ENCODE data around the gene LCN15.
"Not testable (repeated sequence)": the region's sequence is repeated elsewhere in the genome, so short reads cannot be mapped to it uniquely, and the experiment has no call there.

Gene LCN15, protein sequence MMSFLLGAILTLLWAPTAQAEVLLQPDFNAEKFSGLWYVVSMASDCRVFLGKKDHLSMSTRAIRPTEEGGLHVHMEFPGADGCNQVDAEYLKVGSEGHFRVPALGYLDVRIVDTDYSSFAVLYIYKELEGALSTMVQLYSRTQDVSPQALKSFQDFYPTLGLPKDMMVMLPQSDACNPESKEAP

DNA sequence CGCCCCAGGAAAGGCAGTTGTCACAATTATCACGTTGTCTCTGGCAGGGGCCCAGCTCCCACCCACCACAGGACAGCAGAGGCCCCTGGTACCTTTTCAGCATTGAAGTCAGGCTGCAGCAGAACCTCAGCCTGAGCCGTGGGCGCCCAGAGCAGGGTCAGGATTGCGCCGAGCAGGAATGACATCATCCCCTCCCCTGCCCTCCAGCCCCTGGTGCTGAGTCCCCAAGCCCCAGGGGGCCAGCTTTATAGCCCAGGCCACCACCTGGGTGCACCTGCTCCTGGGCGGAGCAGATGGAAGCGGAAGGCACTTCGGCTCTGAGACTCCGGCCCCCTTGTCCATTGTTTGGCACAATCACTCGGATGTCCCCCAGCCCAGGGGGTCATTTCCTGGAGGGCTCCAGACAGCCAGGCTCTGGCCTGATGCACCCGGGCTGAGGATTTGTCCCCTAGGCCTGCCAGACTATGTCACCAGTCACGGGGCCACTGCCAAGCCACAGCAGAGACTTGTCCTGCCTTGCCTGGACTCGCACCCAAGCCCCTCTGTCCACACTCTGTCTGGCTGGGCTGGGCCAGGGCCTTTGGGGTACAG, at the start of gene LCN15:
Gene LCN15 (minus strand): TSS at position 218 of the 591 bp plus-strand sequence. CDS start 30 bp downstream, at position 188.
- H3K36me3 Mint-ChIP-seq (ENCODE audit: low read depth): no peaks in the 10 kb centered on the region
- H3K4me1 Mint-ChIP-seq (ENCODE audit: low read depth): no peaks in the 10 kb centered on the region
- intact Hi-C loops (cut with micrococcal nuclease): no loop called here
- peaks cover 43% of the 10 kb centered on the region for H3K27me3 Mint-ChIP-seq
- no peak within 1 kb of the TSS for H3K4me3 Mint-ChIP-seq
- no peak within 1 kb of the TSS for H3K27ac Mint-ChIP-seq
- H3K9me3 Mint-ChIP-seq: no peaks in the 10 kb centered on the region

DNA sequence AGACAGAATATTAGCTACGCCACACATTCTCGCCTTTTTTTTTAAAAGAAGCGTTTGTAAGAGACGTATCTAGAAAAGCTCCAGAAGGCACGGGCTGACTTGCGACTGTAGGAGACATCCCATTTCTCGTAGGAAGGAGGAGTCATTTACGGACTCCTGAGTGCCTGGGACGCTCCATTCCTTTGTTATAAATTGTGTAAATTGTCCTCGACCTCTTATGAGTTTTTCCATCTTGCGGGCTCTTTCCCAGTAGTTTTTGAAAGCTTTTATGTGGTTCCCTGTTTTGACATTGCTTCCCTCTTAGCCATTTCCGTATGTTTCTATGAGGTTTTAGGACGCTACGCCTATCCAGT, 44.5 kb upstream of the LCN15 start:
- peaks cover 75% of the 10 kb centered on the region for H3K36me3 Mint-ChIP-seq (ENCODE audit: low read depth)
- peak overlapping the region; percentile 84 for H3K27ac Mint-ChIP-seq
- peak overlapping the region; percentile 80 for H3K4me3 Mint-ChIP-seq
- H3K9me3 Mint-ChIP-seq: no peaks in the 10 kb centered on the region
- H3K27me3 Mint-ChIP-seq: peaks cover 3% of the 10 kb centered on the region
- intact Hi-C loops (cut with micrococcal nuclease): loop anchor here (1.0 kb wide), 1 partner anchor 18 kb away; no protein-coding TSS in a partner anchor
- peaks cover 51% of the 10 kb centered on the region for H3K4me1 Mint-ChIP-seq (ENCODE audit: low read depth)

DNA sequence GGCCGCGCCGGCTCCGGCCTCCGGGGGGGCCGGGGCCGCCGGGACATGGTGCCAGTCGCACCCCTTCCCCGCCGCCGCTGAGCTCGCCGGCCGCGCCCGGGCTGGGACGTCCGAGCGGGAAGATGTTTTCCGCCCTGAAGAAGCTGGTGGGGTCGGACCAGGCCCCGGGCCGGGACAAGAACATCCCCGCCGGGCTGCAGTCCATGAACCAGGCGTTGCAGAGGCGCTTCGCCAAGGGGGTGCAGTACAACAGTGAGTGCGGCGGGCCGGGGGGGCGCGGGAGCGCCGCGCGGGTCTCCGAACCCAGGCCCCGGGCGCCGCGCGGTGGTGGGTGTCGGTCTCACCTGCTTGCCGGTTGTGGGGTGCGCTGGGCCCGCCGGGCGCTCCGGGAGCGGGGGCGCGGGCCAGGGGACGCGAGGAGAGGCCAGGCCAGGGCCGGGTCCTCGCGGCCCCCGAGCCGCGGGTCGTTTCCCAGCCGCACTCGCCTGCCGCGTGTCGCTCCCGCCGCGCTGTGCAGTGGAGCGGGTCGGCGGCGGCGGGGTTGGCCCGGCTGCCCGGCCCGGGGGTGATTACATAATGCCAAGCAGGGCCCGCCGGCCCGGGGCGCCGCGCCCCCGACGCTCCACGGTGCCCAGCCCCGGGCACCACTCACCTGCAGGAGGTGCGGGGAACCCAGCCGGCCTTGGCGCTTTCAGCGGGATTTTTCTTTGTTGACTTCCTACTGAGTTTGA, 43.9 kb upstream of the LCN15 start:
- peaks cover 46% of the 10 kb centered on the region for H3K4me1 Mint-ChIP-seq (ENCODE audit: low read depth)
- peak overlapping the region; percentile 80 for H3K4me3 Mint-ChIP-seq
- peak overlapping the region; percentile 84 for H3K27ac Mint-ChIP-seq
- H3K36me3 Mint-ChIP-seq (ENCODE audit: low read depth): peaks cover 75% of the 10 kb centered on the region
- H3K9me3 Mint-ChIP-seq: no peaks in the 10 kb centered on the region
- peaks cover 7% of the 10 kb centered on the region for H3K27me3 Mint-ChIP-seq
- intact Hi-C loops (cut with micrococcal nuclease): no loop called here

DNA sequence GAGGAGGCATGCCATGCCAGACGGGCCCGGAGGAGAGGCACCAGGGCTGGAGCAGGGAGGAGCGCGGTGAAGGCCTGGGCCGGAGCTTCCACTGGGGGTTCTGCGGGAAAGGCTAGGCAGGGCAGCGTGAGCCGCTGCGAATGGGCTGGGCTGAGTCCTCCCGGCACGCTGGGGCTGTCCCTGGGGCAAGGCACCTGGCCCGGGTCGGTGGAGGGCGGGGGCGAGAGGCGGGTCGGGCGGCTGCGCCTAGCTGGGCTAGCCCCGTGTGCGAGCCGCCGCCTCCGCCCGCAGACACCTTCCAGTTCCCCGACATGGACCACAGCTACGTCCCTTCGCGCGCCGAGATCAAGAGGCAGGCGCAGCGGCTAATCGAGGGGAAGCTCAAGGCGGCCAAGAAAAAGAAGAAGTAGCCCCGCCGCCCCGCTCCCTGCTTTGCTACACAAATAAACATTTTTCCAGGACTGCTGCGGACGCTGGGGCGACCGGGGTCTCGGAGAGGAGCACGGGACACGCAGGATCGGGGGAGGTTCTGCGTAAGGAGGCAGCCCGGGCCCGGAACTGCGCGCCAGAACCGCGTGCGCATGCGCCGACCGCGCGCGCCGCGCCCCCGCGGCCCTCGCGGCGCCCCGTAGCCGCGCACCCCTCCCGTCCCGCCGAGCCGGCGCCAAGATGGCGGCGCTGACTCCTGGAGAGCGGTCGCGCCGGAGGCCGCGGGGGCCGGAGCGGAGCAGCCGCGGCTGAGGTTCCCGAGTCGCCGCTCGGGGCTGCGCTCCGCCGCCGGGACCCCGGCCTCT, 43.2 kb upstream of the LCN15 start, which contains the start of gene RABL6:
Gene RABL6 (plus strand): TSS at position 668 of the 794 bp plus-strand sequence. CDS start 249 bp downstream, outside the sequence.
- H3K4me3 Mint-ChIP-seq: peak within 1 kb of the TSS; percentile 86
- H3K9me3 Mint-ChIP-seq: no peaks in the 10 kb centered on the region
- peaks cover 39% of the 10 kb centered on the region for H3K4me1 Mint-ChIP-seq (ENCODE audit: low read depth)
- H3K27ac Mint-ChIP-seq: peak within 1 kb of the TSS; percentile 84
- H3K27me3 Mint-ChIP-seq: peaks cover 10% of the 10 kb centered on the region
- peaks cover 68% of the 10 kb centered on the region for H3K36me3 Mint-ChIP-seq (ENCODE audit: low read depth)
- intact Hi-C loops (cut with micrococcal nuclease): loop anchor here (2.0 kb wide), 1 partner anchor 41 kb away; the partner anchor contains the start of gene PHPT1

DNA sequence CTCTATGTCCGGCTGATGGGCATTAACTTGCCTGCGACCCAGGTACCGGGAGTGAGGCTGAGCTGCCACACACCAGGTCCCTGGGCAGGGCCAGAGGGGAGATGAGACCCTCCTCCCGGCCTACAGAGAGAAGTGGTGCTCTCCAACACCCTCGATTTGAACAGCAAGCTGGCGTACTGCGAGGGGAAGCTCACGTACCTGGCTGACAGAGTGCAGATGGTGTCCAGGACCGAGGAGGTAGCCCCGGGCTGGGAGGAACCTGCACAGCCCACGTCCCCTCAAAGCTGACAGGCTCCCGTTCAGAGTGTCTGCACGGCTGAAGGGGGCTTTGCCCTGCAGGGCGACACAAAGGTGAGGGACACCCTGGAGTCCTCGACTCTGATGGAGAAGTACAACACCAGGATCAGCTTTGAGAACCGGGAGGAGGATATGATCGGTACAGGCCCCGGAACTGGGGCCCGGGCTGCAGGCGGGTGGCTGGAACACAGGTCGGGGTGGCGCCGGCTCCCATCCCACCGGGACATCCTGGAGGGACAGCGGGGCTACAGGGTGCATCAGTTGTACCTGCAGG, 42.4 kb upstream of the LCN15 start:
- H3K4me3 Mint-ChIP-seq: peak overlapping the region; percentile 86

DNA sequence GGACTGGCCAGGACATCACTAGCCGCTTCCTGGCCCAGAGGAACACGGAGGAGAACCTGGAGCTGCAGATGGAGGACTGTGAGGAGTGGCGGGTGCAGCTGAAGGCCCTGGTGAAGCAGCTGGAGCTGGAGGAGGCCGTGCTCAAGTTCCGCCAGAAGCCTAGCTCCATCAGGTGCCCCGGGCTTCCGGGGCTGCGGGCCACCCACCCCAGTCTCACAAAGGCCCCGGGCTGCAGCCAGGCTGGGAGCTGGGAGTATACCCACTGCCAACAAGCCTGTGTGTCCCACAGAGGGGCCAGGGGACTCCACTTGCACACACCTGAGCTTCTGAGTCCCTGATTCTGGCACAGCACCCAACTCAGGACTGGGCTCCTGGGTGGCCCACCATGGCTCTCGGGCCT, 41.7 kb upstream of the LCN15 start:
- Mint-ChIP-seq H3K27me3 (peaks cover 24% of the 10 kb centered on the region), H3K4me3 (peak overlapping the region; percentile 86), H3K36me3 (ENCODE audit: low read depth) (peaks cover 56% of the 10 kb centered on the region), H3K27ac (no peak overlapping the region), H3K4me1 (ENCODE audit: low read depth) (peaks cover 39% of the 10 kb centered on the region), H3K9me3 (no peaks in the 10 kb centered on the region)
- intact Hi-C loops (cut with micrococcal nuclease): loop anchor here (2.0 kb wide), 1 partner anchor 43 kb away; the partner anchor contains the start of gene PHPT1

More for the DNA sequence above, 42.4 kb upstream of the LCN15 start:
- peak overlapping the region; percentile 84 for H3K27ac Mint-ChIP-seq
- H3K27me3 Mint-ChIP-seq: peaks cover 18% of the 10 kb centered on the region
- peaks cover 62% of the 10 kb centered on the region for H3K36me3 Mint-ChIP-seq (ENCODE audit: low read depth)
- no peaks in the 10 kb centered on the region for H3K9me3 Mint-ChIP-seq
- peaks cover 39% of the 10 kb centered on the region for H3K4me1 Mint-ChIP-seq (ENCODE audit: low read depth)
- intact Hi-C loops (cut with micrococcal nuclease): loop anchor here (2.0 kb wide), 1 partner anchor 42 kb away; the partner anchor contains the start of gene PHPT1

DNA sequence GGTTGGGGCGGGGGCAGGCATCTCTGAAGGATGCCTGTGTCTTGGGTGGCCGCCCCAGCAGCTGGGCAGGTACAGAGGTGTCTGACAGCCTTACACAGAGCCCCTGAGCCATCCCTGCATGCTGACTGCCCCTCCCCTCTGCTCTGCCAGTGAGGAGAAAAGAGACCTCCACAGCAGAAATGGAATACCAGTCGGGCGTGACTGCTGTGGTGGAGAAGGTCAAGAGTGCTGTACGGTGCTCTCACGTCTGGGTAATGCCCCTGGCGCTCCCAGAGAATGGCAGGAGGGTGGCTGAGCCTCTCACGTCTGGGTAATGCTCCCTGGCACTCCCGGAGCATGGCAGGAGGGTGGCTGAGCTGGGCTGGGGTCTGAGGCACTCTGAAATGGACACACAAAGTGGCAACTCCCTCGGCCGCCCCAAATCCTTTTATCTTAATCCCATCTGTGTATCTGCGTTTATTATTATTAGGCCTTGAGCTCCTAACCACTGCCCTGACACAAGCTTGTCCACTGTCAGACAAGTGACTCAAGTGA, 41.0 kb upstream of the LCN15 start:
- peaks cover 32% of the 10 kb centered on the region for H3K27me3 Mint-ChIP-seq
- peaks cover 50% of the 10 kb centered on the region for H3K36me3 Mint-ChIP-seq (ENCODE audit: low read depth)
- intact Hi-C loops (cut with micrococcal nuclease): no loop called here
- no peak overlapping the region for H3K27ac Mint-ChIP-seq
- H3K4me3 Mint-ChIP-seq: no peak overlapping the region
- H3K9me3 Mint-ChIP-seq: no peaks in the 10 kb centered on the region
- H3K4me1 Mint-ChIP-seq (ENCODE audit: low read depth): peaks cover 41% of the 10 kb centered on the region

DNA sequence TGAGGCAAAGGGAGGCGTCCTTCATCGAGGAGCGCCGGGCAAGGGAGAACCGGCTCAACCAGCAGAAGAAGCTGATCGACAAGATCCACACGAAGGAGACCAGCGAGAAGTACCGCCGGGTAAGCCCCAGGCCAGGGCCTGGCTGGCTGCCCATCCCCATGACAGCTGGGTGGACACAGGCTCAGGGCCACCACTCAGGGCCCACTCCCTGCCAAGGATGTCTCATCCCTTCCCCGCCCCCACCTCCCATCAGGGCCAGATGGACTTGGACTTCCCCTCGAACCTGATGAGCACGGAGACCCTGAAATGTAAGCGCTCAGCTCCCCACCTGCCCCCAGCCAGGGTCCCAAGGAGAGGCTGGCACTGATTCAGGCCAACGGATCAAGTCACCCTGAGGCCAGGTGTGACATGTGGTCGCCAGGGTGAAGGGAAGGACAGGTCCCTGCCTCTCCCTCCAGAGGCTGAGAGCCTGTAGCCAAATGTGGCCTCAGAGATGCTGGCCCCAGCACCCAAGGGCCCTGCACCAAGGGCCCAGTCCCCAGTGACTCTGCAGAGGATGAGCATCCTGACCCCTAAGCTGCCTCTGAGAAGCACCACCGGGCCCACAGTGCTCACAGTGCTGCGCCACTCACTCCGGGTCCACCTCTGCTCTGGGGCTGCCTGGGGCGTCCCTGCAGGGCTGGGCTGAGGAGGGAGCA, 40.3 kb upstream of the LCN15 start:
- Mint-ChIP-seq H3K4me3 (no peak overlapping the region), H3K27me3 (peaks cover 37% of the 10 kb centered on the region), H3K27ac (no peak overlapping the region), H3K4me1 (ENCODE audit: low read depth) (peaks cover 41% of the 10 kb centered on the region), H3K36me3 (ENCODE audit: low read depth) (peaks cover 44% of the 10 kb centered on the region), H3K9me3 (no peaks in the 10 kb centered on the region)
- intact Hi-C loops (cut with micrococcal nuclease): no loop called here

DNA sequence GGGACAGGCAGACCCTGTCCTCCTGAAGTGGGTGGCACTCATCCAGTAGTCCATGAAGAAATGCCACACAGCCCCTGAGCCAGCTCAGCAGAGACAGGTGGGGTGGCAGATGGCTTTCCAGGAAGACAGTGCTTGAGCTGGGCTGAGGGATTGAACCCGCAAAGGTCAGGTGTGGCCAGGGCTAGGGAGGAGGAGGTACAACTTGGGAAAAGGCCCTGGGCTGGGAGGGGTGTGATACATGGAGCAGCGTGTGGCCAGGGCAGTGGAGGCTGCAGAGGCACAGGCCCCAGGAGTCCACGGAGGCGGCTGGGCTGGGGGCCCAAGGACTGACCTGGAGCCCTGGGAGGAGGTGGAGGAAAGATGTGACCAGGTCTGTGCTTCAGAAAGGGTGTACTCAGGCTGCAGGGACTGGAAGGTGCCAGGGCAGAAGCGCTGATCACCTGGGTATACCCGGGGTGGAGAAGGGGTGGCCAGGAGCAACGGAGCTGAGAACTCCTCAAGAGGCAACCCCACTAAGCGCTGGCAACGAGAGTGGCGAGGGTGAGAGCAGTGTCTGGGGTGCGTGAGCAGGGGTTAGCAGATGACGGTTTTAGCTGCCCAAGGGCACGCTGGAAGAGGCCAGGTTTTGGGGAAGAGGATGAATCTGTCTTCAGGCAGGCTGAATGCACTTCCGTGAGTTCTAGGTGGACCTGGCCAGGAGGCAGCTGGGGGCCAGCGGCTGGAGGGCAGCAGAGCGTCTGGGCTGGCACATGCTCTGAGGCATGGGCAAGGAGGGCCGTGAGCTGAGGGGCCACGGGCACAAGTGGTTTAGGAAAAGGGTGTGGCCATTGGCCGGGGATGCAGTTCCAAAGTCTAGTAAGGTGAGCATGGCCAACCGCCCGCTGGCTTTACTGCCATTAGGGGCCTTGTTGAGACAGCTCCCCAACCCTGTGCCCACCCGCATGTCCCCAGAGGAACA, 39.5 kb upstream of the LCN15 start:
- Mint-ChIP-seq H3K36me3 (ENCODE audit: low read depth) (peaks cover 36% of the 10 kb centered on the region), H3K4me1 (ENCODE audit: low read depth) (peaks cover 38% of the 10 kb centered on the region), H3K4me3 (no peak overlapping the region), H3K27ac (no peak overlapping the region), H3K9me3 (no peaks in the 10 kb centered on the region), H3K27me3 (peaks cover 46% of the 10 kb centered on the region)
- intact Hi-C loops (cut with micrococcal nuclease): no loop called here

DNA sequence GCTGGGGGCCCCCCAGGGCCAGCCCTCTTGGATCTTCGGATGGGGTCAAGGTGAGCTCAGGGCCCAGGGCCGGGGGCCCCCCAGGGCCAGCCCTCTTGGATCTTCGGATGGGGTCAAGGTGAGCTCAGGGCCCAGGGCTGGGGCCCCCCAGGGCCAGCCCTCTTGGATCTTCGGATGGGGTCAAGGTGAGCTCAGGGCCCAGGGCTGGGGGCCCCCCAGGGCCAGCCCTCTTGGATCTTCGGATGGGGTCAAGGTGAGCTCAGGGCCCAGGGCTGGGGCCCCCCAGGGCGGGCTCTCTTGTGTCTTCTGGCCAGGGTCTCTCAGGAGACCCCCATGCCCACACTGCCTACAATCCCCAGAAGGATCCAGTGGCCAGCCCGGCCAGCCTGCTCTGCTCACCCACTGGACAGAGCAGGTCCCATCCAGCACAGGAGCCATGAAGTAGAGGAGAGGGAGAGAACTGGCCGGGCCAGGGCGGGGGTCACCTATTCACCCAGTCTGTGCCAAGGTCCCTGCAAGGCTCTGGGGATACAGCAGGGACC, 38.8 kb upstream of the LCN15 start:
- peaks cover 33% of the 10 kb centered on the region for H3K36me3 Mint-ChIP-seq (ENCODE audit: low read depth)

DNA sequence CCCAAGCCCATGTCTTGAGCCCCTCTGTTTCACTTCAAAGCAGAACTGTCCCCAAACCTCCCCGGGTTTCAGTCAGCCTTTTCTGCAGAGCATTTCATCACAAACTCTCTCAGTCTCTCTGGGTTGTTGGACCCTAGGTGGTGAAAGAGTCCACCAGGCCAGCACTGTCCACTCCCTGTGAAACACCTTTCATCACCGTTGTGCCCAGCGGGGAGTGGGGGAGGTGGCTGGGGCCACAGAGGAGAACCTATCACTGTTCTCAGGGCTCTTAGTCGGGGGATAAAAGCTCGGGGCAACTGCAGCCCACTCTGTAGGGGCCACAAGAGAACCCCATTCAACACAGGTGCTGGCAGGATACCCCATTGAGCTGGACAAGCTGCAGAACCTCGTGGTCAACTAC, 38.0 kb upstream of the LCN15 start:
- Mint-ChIP-seq H3K36me3 (ENCODE audit: low read depth) (peaks cover 30% of the 10 kb centered on the region), H3K27me3 (peaks cover 60% of the 10 kb centered on the region), H3K4me3 (no peak overlapping the region), H3K9me3 (no peaks in the 10 kb centered on the region), H3K4me1 (ENCODE audit: low read depth) (peaks cover 38% of the 10 kb centered on the region), H3K27ac (no peak overlapping the region)
- intact Hi-C loops (cut with micrococcal nuclease): no loop called here

More for the DNA sequence above, 38.8 kb upstream of the LCN15 start:
- H3K4me3 Mint-ChIP-seq; intact Hi-C loops (cut with micrococcal nuclease); H3K27ac Mint-ChIP-seq; H3K9me3 Mint-ChIP-seq: not testable (repeated sequence)
- Mint-ChIP-seq H3K27me3 (peaks cover 53% of the 10 kb centered on the region), H3K4me1 (ENCODE audit: low read depth) (peaks cover 38% of the 10 kb centered on the region)
